ENCODE data around the gene ARHGEF7. TPM values are rescaled to one million over a fixed set of nuclear protein-coding genes. Genes with fewer than 3 reads are reported as not detected.

ARHGEF7 gene
- total RNA-seq, 2 donors from 2014 or later = 49.5 to 53.5 TPM

- H3K4me1 ChIP-seq (ENCODE audit: control insufficient read depth, insufficient read depth, low read length) = no peaks in the 10 kb centered on the region
- TF ChIP-seq CTCF (conservative IDR thresholded peaks at IDR 0.05) = no peak
- no peak overlapping the region for H3K9ac ChIP-seq (ENCODE audit: extremely low read depth, low read length, poor library complexity, severe bottlenecking)
- Mint-ChIP-seq H3K9me3 (no peaks in the 10 kb centered on the region), H3K36me3 (ENCODE audit: low read depth) (peaks cover 8% of the 10 kb centered on the region), H3K4me3 (no peak overlapping the region), H3K27ac (peak overlapping the region; percentile 1), H3K4me1 (peaks cover 21% of the 10 kb centered on the region), H3K27me3 (ENCODE audit: insufficient read depth) (no peaks in the 10 kb centered on the region)
- no peak for DNase-seq
- no peaks in the 10 kb centered on the region for H3K27me3 ChIP-seq (ENCODE audit: control insufficient read depth, insufficient read depth, low read length, poor library complexity, severe bottlenecking)
- no peak overlapping the region for H3K4me3 ChIP-seq (ENCODE audit: low read length)
- H3K36me3 ChIP-seq (ENCODE audit: control insufficient read depth, insufficient read depth, low read length) = peaks cover 10% of the 10 kb centered on the region
- H3K27ac ChIP-seq (ENCODE audit: low read depth, low read length) = no peak overlapping the region
- no peaks in the 10 kb centered on the region for H3K9me3 ChIP-seq (ENCODE audit: control insufficient read depth, low read length)
- 88% methylated on average over 2 of the region's 2 CpGs; no CpG with 5 or more reads in 1 of the 2 experiments for WGBS, 2 experiments (ENCODE audit: insufficient coverage in 1 of 2, insufficient read length in 1 of 2)
Measured at GRCh38 chr13:111227405-111227804, 112.3 kb downstream of the ARHGEF7 start.

- Histone ChIP-seq H3K4me3 (ENCODE audit: low read length) (no peak overlapping the region), H3K9ac (ENCODE audit: extremely low read depth, low read length, poor library complexity, severe bottlenecking) (no peak overlapping the region), H3K27ac (ENCODE audit: low read depth, low read length) (peak overlapping the region; percentile 6), H3K9me3 (ENCODE audit: control insufficient read depth, low read length) (no peaks in the 10 kb centered on the region), H3K4me1 (ENCODE audit: control insufficient read depth, insufficient read depth, low read length) (no peaks in the 10 kb centered on the region), H3K36me3 (ENCODE audit: control insufficient read depth, insufficient read depth, low read length) (peaks cover 14% of the 10 kb centered on the region), H3K27me3 (ENCODE audit: control insufficient read depth, insufficient read depth, low read length, poor library complexity, severe bottlenecking) (no peaks in the 10 kb centered on the region)
- Mint-ChIP-seq H3K9me3 (no peaks in the 10 kb centered on the region), H3K27ac (peak overlapping the region; percentile 32), H3K36me3 (ENCODE audit: low read depth) (peaks cover 6% of the 10 kb centered on the region), H3K4me1 (peaks cover 20% of the 10 kb centered on the region), H3K27me3 (ENCODE audit: insufficient read depth) (no peaks in the 10 kb centered on the region), H3K4me3 (no peak overlapping the region)
- no peak for TF ChIP-seq CTCF (conservative IDR thresholded peaks at IDR 0.05)
- 85 to 87% methylated on average over 26 to 27 of the region's 27 CpGs for WGBS, 2 experiments (ENCODE audit: insufficient coverage in 1 of 2, insufficient read length in 1 of 2)
- peak; percentile 65 for DNase-seq
Measured at GRCh38 chr13:111228262-111229144, 113.4 kb downstream of the ARHGEF7 start.

- no peaks in the 10 kb centered on the region for H3K9me3 Mint-ChIP-seq
- no peaks in the 10 kb centered on the region for H3K4me1 ChIP-seq (ENCODE audit: control insufficient read depth, insufficient read depth, low read length)
- H3K4me3 ChIP-seq (ENCODE audit: low read length) = no peak overlapping the region
- H3K4me1 Mint-ChIP-seq = peaks cover 19% of the 10 kb centered on the region
- H3K36me3 ChIP-seq (ENCODE audit: control insufficient read depth, insufficient read depth, low read length) = peaks cover 23% of the 10 kb centered on the region
- no peak overlapping the region for H3K4me3 Mint-ChIP-seq
- peak; percentile 28 for DNase-seq
- no peaks in the 10 kb centered on the region for H3K27me3 Mint-ChIP-seq (ENCODE audit: insufficient read depth)
- no peak overlapping the region for H3K27ac ChIP-seq (ENCODE audit: low read depth, low read length)
- no peak overlapping the region for H3K9ac ChIP-seq (ENCODE audit: extremely low read depth, low read length, poor library complexity, severe bottlenecking)
- H3K36me3 Mint-ChIP-seq (ENCODE audit: low read depth) = peaks cover 12% of the 10 kb centered on the region
- H3K27ac Mint-ChIP-seq = no peak overlapping the region
- no peak for TF ChIP-seq CTCF (conservative IDR thresholded peaks at IDR 0.05)
- 92 to 96% methylated on average over 7 to 10 of the region's 10 CpGs for WGBS, 2 experiments (ENCODE audit: insufficient coverage in 1 of 2, insufficient read length in 1 of 2)
- H3K27me3 ChIP-seq (ENCODE audit: control insufficient read depth, insufficient read depth, low read length, poor library complexity, severe bottlenecking) = no peaks in the 10 kb centered on the region
- H3K9me3 ChIP-seq (ENCODE audit: control insufficient read depth, low read length) = no peaks in the 10 kb centered on the region
Measured at GRCh38 chr13:111230385-111230930, 115.3 kb downstream of the ARHGEF7 start.
